HepG2 (cell line): ENCODE results near the gene SSBP4. TPM values are rescaled to one million over a fixed set of nuclear protein-coding genes. Genes with fewer than 3 reads are reported as not detected.

Experiments
- CCAR2 ChIP-seq: fragments of 200-400 bp; formaldehyde crosslinking; optimal IDR thresholded peaks from 2 replicates; pipeline ENCODE3; 2018; ENCODE audit warnings: low read depth, mild to moderate bottlenecking, low read length, moderate library complexity
- EHMT2 ChIP-seq: fragments of 200-600 bp; sonication (generic); IDR thresholded peaks from 2 replicates; pipeline ENCODE4 v1.7.0; 2017; ENCODE audit warnings: antibody characterized with exemption, low read depth, low read length, borderline replicate concordance
- FOXA1 ChIP-seq, 2 experiments: fragments of 450-650 bp in 1 of 2; sonication (generic) in 1 of 2; formaldehyde crosslinking in 1 of 2; IDR thresholded peaks; 2 replicates each; pipeline versions ENCODE4 v1.4.0 to v1.6.1; 2016 to 2020; ENCODE audit warnings: missing genetic modification reagents in 1 of 2
- FOXP1 ChIP-seq, 2 experiments: fragments of 450-650 bp in 1 of 2; IDR thresholded peaks; 2 replicates each; pipeline ENCODE4 v1.6.1; 2017 to 2018; ENCODE audit warnings: antibody characterized with exemption in 1 of 2
- GMEB2 ChIP-seq: IDR thresholded peaks from 2 replicates; pipeline ENCODE4 v1.6.1; 2016; ENCODE audit warnings: missing biosample characterization, missing genetic modification reagents, low read depth
- KAT2B ChIP-seq: fragments of 150-350 bp; IDR thresholded peaks from 2 replicates; pipeline ENCODE4 v1.6.1; 2014; ENCODE audit warnings: low read depth, low read length, borderline replicate concordance
- KDM5A ChIP-seq: fragments of 200-600 bp; sonication (generic); IDR thresholded peaks from 2 replicates; pipeline ENCODE4 v1.7.0; 2018; ENCODE audit warnings: antibody characterized with exemption, mild to moderate bottlenecking, low read length, borderline replicate concordance
- MED13 ChIP-seq: sonication (generic); formaldehyde crosslinking; IDR thresholded peaks from 2 replicates; pipeline ENCODE4 v1.5.0; 2020; ENCODE audit warnings: missing genetic modification reagents
- PHB2 ChIP-seq: fragments of 450-650 bp; IDR thresholded peaks from 2 replicates; pipeline ENCODE4 v1.6.1; 2018; ENCODE audit not compliant: partially characterized antibody
- POLR2A ChIP-seq, 2 experiments: IDR thresholded peaks; 2 replicates each; pipeline ENCODE4 v1.6.1; 2011; ENCODE audit warnings: low read depth in 2 of 2, low read length in 2 of 2, mild to moderate bottlenecking in 1 of 2, moderate library complexity in 1 of 2; ENCODE audit not compliant: insufficient read depth in 1 of 2
- PRDM4 ChIP-seq: sonication (generic); formaldehyde crosslinking; IDR thresholded peaks from 2 replicates; pipeline ENCODE4 v1.9.0; 2021; ENCODE audit warnings: missing genetic modification reagents, borderline replicate concordance
- RARG ChIP-seq: sonication (generic); formaldehyde crosslinking; IDR thresholded peaks from 2 replicates; pipeline ENCODE4 v1.4.0; 2020; ENCODE audit warnings: low read depth, mild to moderate bottlenecking, missing genetic modification reagents
- RFX5 ChIP-seq: IDR thresholded peaks from 2 replicates; pipeline ENCODE4 v1.6.1; 2011; ENCODE audit warnings: low read depth, low read length, improper control_type of control experiment
- RNF219 ChIP-seq: sonication (generic); formaldehyde crosslinking; IDR thresholded peaks from 2 replicates; pipeline ENCODE4 v1.5.0; 2020; ENCODE audit warnings: mild to moderate bottlenecking, missing genetic modification reagents
- SKIL ChIP-seq: sonication (generic); formaldehyde crosslinking; IDR thresholded peaks from 2 replicates; pipeline ENCODE4 v1.8.0; 2022; ENCODE audit warnings: missing genetic modification reagents, mild to moderate bottlenecking, moderate library complexity, borderline replicate concordance
- TMF1 ChIP-seq: sonication (generic); formaldehyde crosslinking; IDR thresholded peaks from 2 replicates; pipeline ENCODE4 v1.8.1; 2022; ENCODE audit warnings: low read depth, missing genetic modification reagents
- U2AF1 ChIP-seq: fragments of 200-400 bp; formaldehyde crosslinking; optimal IDR thresholded peaks from 2 replicates; pipeline ENCODE3; 2017; ENCODE audit warnings: mild to moderate bottlenecking, low read depth, low read length
- ZNF30 ChIP-seq: sonication (generic); formaldehyde crosslinking; IDR thresholded peaks from 2 replicates; pipeline ENCODE4 v1.5.0; 2020; ENCODE audit warnings: mild to moderate bottlenecking, missing genetic modification reagents
- ZNF468 ChIP-seq: sonication (generic); formaldehyde crosslinking; IDR thresholded peaks from 2 replicates; pipeline ENCODE4 v1.8.0; 2022; ENCODE audit warnings: mild to moderate bottlenecking, moderate library complexity, missing genetic modification reagents
- ZNF782 ChIP-seq: sonication (generic); formaldehyde crosslinking; IDR thresholded peaks from 2 replicates; pipeline ENCODE4 v1.4.0; 2020; ENCODE audit warnings: missing genetic modification reagents, mild to moderate bottlenecking, borderline replicate concordance
- polyA plus RNA-seq, 8 experiments: library from polyadenylated mRNA; depleted of rRNA in 3 of 8; stranded (reverse) in 7 of 8; unstranded in 1 of 8; fragments of >200 nt; fragmentation: Illumina TruSeq in 4 of 8; extraction: Trizol in 4 of 8; gene quantifications; 2 replicates each; pipeline versions ENCODE4 v1.2.1 to v1.2.3, GENCODE V29; 2011 to 2016; ENCODE audit warnings: low read depth in 4 of 8, missing spikeins in 1 of 8, mixed read lengths in 1 of 8; ENCODE audit not compliant: insufficient read depth in 1 of 8
- total RNA-seq, 5 experiments: library from RNA; depleted of rRNA; stranded (reverse); fragments of >200 nt; fragmentation: Illumina TruSeq; extraction: Trizol; gene quantifications; 2 replicates each; pipeline ENCODE4 v1.2.3, GENCODE V29; 2016; ENCODE audit warnings: low read depth in 1 of 5

Gene SSBP4
- total and polyA plus RNA-seq, 2 of the 13 experiments (the other 11 are each of a cell fraction or from before 2014, with no cell fraction given) = 20.8 to 39.5 TPM

GRCh38 chr19:18379803-18380747 lies 39.1 kb upstream of the SSBP4 start (continued):
- TF ChIP-seq RNF219 (CRISPR knock-in tag) (peak; percentile 58; the same call in 1 of the 2 replicates), CCAR2 (no peak), ZNF782 (CRISPR knock-in tag) (no peak), U2AF1 (no peak), POLR2A (IDR thresholded peaks at IDR 0.05; ENCODE audit: insufficient read depth in 1 of 2, low read depth in 2 of 2, low read length in 2 of 2) (peak in 1 of 2 experiments; percentile 15; a peak in 1 of 4 replicates), PRDM4 (CRISPR knock-in tag) (no peak), MED13 (CRISPR knock-in tag) (peak; percentile 99), PHB2 (no peak), RFX5 (no peak), KDM5A (no peak), GMEB2 (CRISPR knock-in tag) (no peak; the same call in 1 of the 2 replicates), EHMT2 (no peak), KAT2B (peak; percentile 52; the same call in 1 of the 2 replicates), RARG (no peak), FOXA1 (IDR thresholded peaks at IDR 0.05) (peak; percentile 74), FOXA1 (CRISPR knock-in tag; IDR thresholded peaks at IDR 0.05) (peak; percentile 92), SKIL (CRISPR knock-in tag) (peak; percentile 99), ZNF30 (CRISPR knock-in tag) (no peak), FOXP1 (IDR thresholded peaks at IDR 0.05) (peak; percentile 99), FOXP1 (CRISPR knock-in tag; IDR thresholded peaks at IDR 0.05) (peak; percentile 100), TMF1 (CRISPR knock-in tag) (peak; percentile 67; the same call in 1 of the 2 replicates), ZNF468 (CRISPR knock-in tag) (no peak)
